CD4-positive, CD25-positive, alpha-beta regulatory T cell (primary cell): ENCODE data around the gene AFF1. TPM values are rescaled to one million over a fixed set of nuclear protein-coding genes. Genes with fewer than 3 reads are reported as not detected.
"Not testable (repeated sequence)": the region's sequence is repeated elsewhere in the genome, so short reads cannot be mapped to it uniquely, and the experiment has no call there.

Experiments
- ATAC-seq, 2 donors: fragments of 150-1000 bp; cut with Tn5 transposase; one replicate each; pipeline ENCODE4 v1.10.0; 2021; ENCODE audit warnings: low read depth in 2 of 2, moderate number of reproducible peaks in 2 of 2, moderate library complexity in 1 of 2
- DNase-seq, 3 donors: peaks; one replicate each; pipeline versions ENCODE4 v3.0.0 to v3.0.0-alpha.2; 2012 to 2022; ENCODE audit warnings: mixed read lengths in 1 of 3
- H3K27ac ChIP-seq: one replicate; pipeline ENCODE4 v1.7.0; 2013; ENCODE audit warnings: mild to moderate bottlenecking, low read length; ENCODE audit not compliant: insufficient read depth, poor library complexity, severe bottlenecking
- H3K27me3 ChIP-seq: one replicate; pipeline ENCODE4 v1.7.0; 2013; ENCODE audit warnings: low read length; ENCODE audit not compliant: control insufficient read depth, insufficient read depth
- H3K36me3 ChIP-seq: one replicate; pipeline ENCODE4 v1.7.0; 2013; ENCODE audit warnings: mild to moderate bottlenecking, low read length, moderate library complexity; ENCODE audit not compliant: control insufficient read depth, insufficient read depth
- H3K4me1 ChIP-seq: 2 replicates; pipeline ENCODE4 v1.7.0; 2013; ENCODE audit warnings: mild to moderate bottlenecking, low read length; ENCODE audit not compliant: insufficient read depth, control insufficient read depth, poor library complexity, severe bottlenecking
- H3K4me3 ChIP-seq: one replicate; pipeline ENCODE4 v1.7.0; 2013; ENCODE audit warnings: low read depth, mild to moderate bottlenecking, low read length, moderate library complexity
- H3K9me3 ChIP-seq, 2 experiments: 1 replicate in 1 of 2; 2 replicates in 1 of 2; pipeline ENCODE4 v1.7.0; 2013; ENCODE audit warnings: low read length in 2 of 2, mild to moderate bottlenecking in 1 of 2, moderate library complexity in 1 of 2; ENCODE audit not compliant: control insufficient read depth in 2 of 2
- H3K27ac Mint-ChIP-seq, 3 donors: one replicate each; pipeline ENCODE4 v1.8.0; 2020 to 2022; ENCODE audit warnings: mild to moderate bottlenecking in 3 of 3, mixed read lengths in 3 of 3, moderate library complexity in 2 of 3
- H3K27me3 Mint-ChIP-seq: one replicate; pipeline ENCODE4 v1.8.0; 2022; ENCODE audit warnings: mild to moderate bottlenecking, mixed read lengths
- H3K36me3 Mint-ChIP-seq: one replicate; pipeline ENCODE4 v1.8.0; 2020; ENCODE audit warnings: mixed read lengths
- H3K4me1 Mint-ChIP-seq, 4 donors: one replicate each; pipeline ENCODE4 v1.8.0; 2020 to 2022; ENCODE audit warnings: mixed read lengths in 4 of 4, mild to moderate bottlenecking in 1 of 4
- H3K4me3 Mint-ChIP-seq, 4 donors: one replicate each; pipeline ENCODE4 v1.8.0; 2020 to 2022; ENCODE audit warnings: mild to moderate bottlenecking in 4 of 4, mixed read lengths in 4 of 4, moderate library complexity in 3 of 4
- H3K9me3 Mint-ChIP-seq, 7 donors: one replicate each; pipeline ENCODE4 v1.8.0; 2020 to 2022; ENCODE audit warnings: mixed read lengths in 7 of 7, mild to moderate bottlenecking in 3 of 7, moderate library complexity in 2 of 7
- polyA plus RNA-seq, 4 donors: library from polyadenylated mRNA; unstranded; fragments of 300-500 nt; fragmentation: Illumina TruSeq; gene quantifications; one replicate each; pipeline ENCODE4 v1.2.3, GENCODE V29; 2021
- total RNA-seq: library from RNA; stranded (reverse); gene quantifications from one replicate; pipeline ENCODE4 v1.2.3, GENCODE V29; 2022

Gene AFF1
- total and polyA plus RNA-seq, 5 donors from 2014 or later, result 18.1 to 122 (median 37.4) TPM

- not testable (repeated sequence) for H3K9me3 Mint-ChIP-seq, H3K36me3 ChIP-seq, H3K27me3 Mint-ChIP-seq, DNase-seq, H3K27ac Mint-ChIP-seq, ATAC-seq, H3K27ac ChIP-seq, H3K27me3 ChIP-seq, H3K9me3 ChIP-seq, H3K36me3 Mint-ChIP-seq, H3K4me3 ChIP-seq
- peaks cover 46% of the 10 kb centered on the region for H3K4me1 ChIP-seq
- Mint-ChIP-seq H3K4me1 (peaks cover 44 to 89% (median 80%) of the 10 kb centered on the region in 4 donors), H3K4me3 (peak overlapping the region in 1 of 4 donors; percentile 74)
These were observed 78.1 kb downstream of the AFF1 start for GRCh38 chr4:87012954-87013308.

GRCh38 chr4:87014284-87014782 lies 79.5 kb downstream of the AFF1 start:
- Histone ChIP-seq H3K27me3 (no peaks in the 10 kb centered on the region), H3K36me3 (no peaks in the 10 kb centered on the region), H3K9me3 (no peaks in the 10 kb centered on the region), H3K27ac (no peak overlapping the region), H3K4me1 (peaks cover 32% of the 10 kb centered on the region), H3K4me3 (no peak overlapping the region)
- Mint-ChIP-seq H3K9me3 (no peaks in the 10 kb centered on the region), H3K4me3 (peak overlapping the region in 2 of 4 donors; percentile 4 to 57), H3K36me3 (no peaks in the 10 kb centered on the region), H3K27me3 (no peaks in the 10 kb centered on the region), H3K27ac (no peak overlapping the region), H3K4me1 (peaks cover 46 to 91% (median 81%) of the 10 kb centered on the region in 4 donors)
- ATAC-seq (no peak), DNase-seq (no peak)

- ATAC-seq (no peak), DNase-seq (no peak)
- no peaks in the 10 kb centered on the region for H3K27me3 ChIP-seq
- H3K27ac Mint-ChIP-seq, result no peak overlapping the region
- peak overlapping the region in 1 of 4 donors; percentile 4 for H3K4me3 Mint-ChIP-seq
- peaks cover 29% of the 10 kb centered on the region for H3K4me1 ChIP-seq
- no peaks in the 10 kb centered on the region for H3K9me3 Mint-ChIP-seq
- H3K36me3 ChIP-seq, result no peaks in the 10 kb centered on the region
- H3K4me1 Mint-ChIP-seq, result peaks cover 52 to 91% (median 80%) of the 10 kb centered on the region in 4 donors
- no peaks in the 10 kb centered on the region for H3K27me3 Mint-ChIP-seq
- H3K4me3 ChIP-seq, result no peak overlapping the region
- no peak overlapping the region for H3K27ac ChIP-seq
- no peaks in the 10 kb centered on the region for H3K9me3 ChIP-seq
- H3K36me3 Mint-ChIP-seq, result peaks cover 4% of the 10 kb centered on the region
These were observed 80.6 kb downstream of the AFF1 start for GRCh38 chr4:87015416-87015815.

GRCh38 chr4:87017580-87018342 lies 83.0 kb downstream of the AFF1 start:
- Histone ChIP-seq H3K27ac (no peak overlapping the region), H3K9me3 (no peaks in the 10 kb centered on the region), H3K36me3 (no peaks in the 10 kb centered on the region), H3K4me3 (no peak overlapping the region), H3K27me3 (no peaks in the 10 kb centered on the region), H3K4me1 (peaks cover 15% of the 10 kb centered on the region)
- ATAC-seq (peak; percentile 52 to 63), DNase-seq (peak in 1 of 3 donors; percentile 24)
- H3K4me3 Mint-ChIP-seq, result peak overlapping the region in 3 of 4 donors; percentile 10 to 49 (median 18)
- H3K9me3 Mint-ChIP-seq, result no peaks in the 10 kb centered on the region
- H3K27me3 Mint-ChIP-seq, result no peaks in the 10 kb centered on the region
- peaks cover 4% of the 10 kb centered on the region for H3K36me3 Mint-ChIP-seq
- H3K27ac Mint-ChIP-seq, result peak overlapping the region in 2 of 3 donors; percentile 1 to 23
- peaks cover 44 to 88% (median 73%) of the 10 kb centered on the region in 4 donors for H3K4me1 Mint-ChIP-seq

GRCh38 chr4:87018753-87019152 lies 83.9 kb downstream of the AFF1 start:
- Histone ChIP-seq H3K27me3 (no peaks in the 10 kb centered on the region), H3K4me3 (no peak overlapping the region), H3K9me3 (no peaks in the 10 kb centered on the region), H3K4me1 (peaks cover 11% of the 10 kb centered on the region), H3K36me3 (no peaks in the 10 kb centered on the region), H3K27ac (no peak overlapping the region)
- peak overlapping the region in 1 of 4 donors; percentile 4 for H3K4me3 Mint-ChIP-seq
- H3K27ac Mint-ChIP-seq, result peak overlapping the region in 2 of 3 donors; percentile 23 to 58
- DNase-seq (no peak), ATAC-seq (no peak)
- H3K4me1 Mint-ChIP-seq, result peaks cover 43 to 87% (median 71%) of the 10 kb centered on the region in 4 donors
- peaks cover 4% of the 10 kb centered on the region for H3K36me3 Mint-ChIP-seq
- H3K27me3 Mint-ChIP-seq, result no peaks in the 10 kb centered on the region
- H3K9me3 Mint-ChIP-seq, result no peaks in the 10 kb centered on the region

GRCh38 chr4:87019246-87019791 lies 84.5 kb downstream of the AFF1 start:
- peaks cover 6% of the 10 kb centered on the region for H3K4me1 ChIP-seq
- no peaks in the 10 kb centered on the region for H3K27me3 Mint-ChIP-seq
- ATAC-seq (no peak), DNase-seq (no peak)
- peaks cover 8% of the 10 kb centered on the region for H3K36me3 Mint-ChIP-seq
- peaks cover 44 to 87% (median 70%) of the 10 kb centered on the region in 4 donors for H3K4me1 Mint-ChIP-seq
- no peaks in the 10 kb centered on the region for H3K27me3 ChIP-seq
- peak overlapping the region in 3 of 4 donors; percentile 4 to 36 (median 35) for H3K4me3 Mint-ChIP-seq
- no peaks in the 10 kb centered on the region for H3K36me3 ChIP-seq
- H3K9me3 Mint-ChIP-seq, result no peaks in the 10 kb centered on the region
- no peak overlapping the region for H3K27ac ChIP-seq
- H3K27ac Mint-ChIP-seq, result peak overlapping the region; percentile 20 to 77 (median 24)
- no peaks in the 10 kb centered on the region for H3K9me3 ChIP-seq
- H3K4me3 ChIP-seq, result no peak overlapping the region

- no peak overlapping the region for H3K27ac ChIP-seq
- Mint-ChIP-seq H3K27me3 (no peaks in the 10 kb centered on the region), H3K4me3 (peak overlapping the region in 1 of 4 donors; percentile 44), H3K36me3 (peaks cover 10% of the 10 kb centered on the region), H3K27ac (peak overlapping the region; percentile 24 to 77 (median 68)), H3K4me1 (peaks cover 42 to 84% (median 65%) of the 10 kb centered on the region in 4 donors), H3K9me3 (no peaks in the 10 kb centered on the region)
- H3K9me3 ChIP-seq, result no peaks in the 10 kb centered on the region
- H3K36me3 ChIP-seq, result no peaks in the 10 kb centered on the region
- DNase-seq (no peak), ATAC-seq (no peak)
- H3K4me1 ChIP-seq, result peaks cover 4% of the 10 kb centered on the region
- no peaks in the 10 kb centered on the region for H3K27me3 ChIP-seq
- no peak overlapping the region for H3K4me3 ChIP-seq
These were observed 85.1 kb downstream of the AFF1 start for GRCh38 chr4:87019898-87020297.
